PC-3 (cell line): ENCODE measurements around the gene MTRF1. TPM values are rescaled to one million over a fixed set of nuclear protein-coding genes. Genes with fewer than 3 reads are reported as not detected.

ENCODE experiments used
- ATAC-seq: fragments of 200-7000 bp; cut with Tn5 transposase; 2 replicates; pipeline ENCODE4 v1.9.1; 2020; ENCODE audit warnings: mild to moderate bottlenecking, moderate library complexity
- BruUV-seq: library from RNA; stranded (reverse); fragments of 400-500 nt; replicated peaks from 2 replicates; lab custom pipeline; 2021; lab: Mats Ljungman, UMichigan
- CTCF ChIA-PET: fragments of 300-600 bp; sonication (Branson Sonifier 250); formaldehyde crosslinking; loops from one replicate; lab custom pipeline; 2022; ENCODE audit warnings: antibody characterized with exemption; lab: Charles Lee
- POLR2A ChIA-PET: fragments of 300-600 bp; sonication (Branson Sonifier 250); formaldehyde crosslinking; loops from one replicate; lab custom pipeline; 2022; ENCODE audit warnings: antibody characterized with exemption; ENCODE audit not compliant: unreplicated experiment; lab: Charles Lee
- DNase-seq: peaks from one replicate; pipeline ENCODE4 v3.0.0-alpha.2; 2015
- H2AFZ ChIP-seq: fragments of 300-600 bp; sonication (generic); 2 replicates; pipeline ENCODE4 v1.6.0; 2016; ENCODE audit warnings: antibody characterized with exemption, low read length
- H3F3A ChIP-seq: fragments of 300-600 bp; sonication (generic); one replicate; pipeline ENCODE4 v1.6.0; 2017; ENCODE audit warnings: antibody characterized with exemption, low read length, control low read depth, mild to moderate bottlenecking; ENCODE audit not compliant: unreplicated experiment
- H3K27ac ChIP-seq: fragments of 300-600 bp; sonication (generic); 2 replicates; pipeline ENCODE4 v1.5.1; 2016; ENCODE audit warnings: mild to moderate bottlenecking, low read length
- H3K27me3 ChIP-seq: fragments of 300-600 bp; sonication (generic); 2 replicates; pipeline ENCODE4 v1.6.1; 2016; ENCODE audit warnings: low read length, mixed read lengths
- H3K36me3 ChIP-seq: fragments of 300-600 bp; sonication (generic); 2 replicates; pipeline ENCODE4 v1.6.1; 2016; ENCODE audit warnings: low read depth, mixed run types, low read length, mixed read lengths
- H3K4me1 ChIP-seq: fragments of 300-600 bp; sonication (generic); 2 replicates; pipeline ENCODE4 v1.5.1; 2016; ENCODE audit warnings: low read length; ENCODE audit not compliant: insufficient read depth
- H3K4me2 ChIP-seq: fragments of 300-600 bp; sonication (generic); 2 replicates; pipeline ENCODE4 v1.6.0; 2016; ENCODE audit warnings: low read length
- H3K4me3 ChIP-seq: fragments of 300-600 bp; sonication (generic); 2 replicates; pipeline ENCODE4 v1.5.1; 2016; ENCODE audit warnings: mild to moderate bottlenecking, low read length, mixed read lengths
- H3K79me2 ChIP-seq: fragments of 300-600 bp; sonication (generic); 2 replicates; pipeline ENCODE4 v1.6.1; 2017; ENCODE audit warnings: low read length, mixed read lengths
- H3K9ac ChIP-seq: fragments of 300-600 bp; sonication (generic); 2 replicates; pipeline ENCODE4 v1.6.0; 2016; ENCODE audit warnings: mild to moderate bottlenecking, low read length
- H3K9me2 ChIP-seq: fragments of 300-600 bp; sonication (generic); replicated peaks from 2 replicates; pipeline ENCODE4 v1.6.1; 2016; ENCODE audit warnings: mixed run types, low read length, mixed read lengths
- H3K9me3 ChIP-seq: fragments of 300-600 bp; sonication (generic); 2 replicates; pipeline ENCODE4 v1.6.1; 2016; ENCODE audit warnings: low read length, mixed read lengths
- H4K20me1 ChIP-seq: fragments of 300-600 bp; sonication (generic); 2 replicates; pipeline ENCODE4 v1.6.1; 2016; ENCODE audit warnings: low read length, mixed read lengths
- CTCF ChIP-seq: fragments of 300-600 bp; sonication (generic); conservative IDR thresholded peaks from 2 replicates; pipeline ENCODE4 v1.5.1; 2017; ENCODE audit warnings: antibody characterized with exemption, low read depth, mild to moderate bottlenecking, low read length
- EZH2 ChIP-seq: fragments of 300-600 bp; sonication (generic); IDR thresholded peaks from one replicate; pipeline ENCODE4 v1.6.1; 2017; ENCODE audit warnings: antibody characterized with exemption, mild to moderate bottlenecking, low read length; ENCODE audit not compliant: unreplicated experiment
- EZH2phosphoT487 ChIP-seq: fragments of 300-600 bp; sonication (generic); IDR thresholded peaks from 2 replicates; pipeline ENCODE4 v1.6.1; 2018; ENCODE audit warnings: mild to moderate bottlenecking, antibody characterized with exemption, low read length, borderline replicate concordance
- intact Hi-C: fragments of 100-400 bp; cut with micrococcal nuclease; formaldehyde crosslinking; loops from 2 replicates; pipeline ENCODE4 v1.9.0; 2023
- total RNA-seq: library from RNA; depleted of rRNA; stranded (reverse); fragments of >200 nt; gene quantifications from 2 replicates; pipeline ENCODE4 v1.2.3, GENCODE V29; 2014

The MTRF1 gene
- total RNA-seq, 1 experiment from 2014 or later = 4.7 TPM

DNA sequence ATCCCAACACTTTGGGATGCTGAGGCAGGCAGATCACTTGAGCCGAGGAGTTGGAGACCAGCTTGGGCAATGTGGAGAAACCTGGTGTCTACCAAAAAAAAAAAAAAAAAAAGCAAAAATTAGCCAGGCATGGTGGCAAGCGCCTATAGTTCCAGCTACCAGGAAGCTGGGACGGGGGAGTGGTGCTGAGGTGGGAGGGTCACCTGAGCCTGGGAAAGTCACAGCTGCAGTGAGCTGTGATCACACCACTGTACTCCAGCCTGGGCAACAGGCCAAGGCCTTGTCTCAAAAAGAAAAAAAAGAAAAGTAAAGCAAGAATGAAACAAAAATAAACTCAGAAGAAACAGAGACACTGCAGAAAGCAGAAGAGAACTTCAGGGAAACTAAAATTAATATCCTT is 31.6 kb downstream of the MTRF1 start:
- DNase-seq = no peak
- Histone ChIP-seq H3F3A (no peaks in the 10 kb centered on the region), H3K9me3 (no peaks in the 10 kb centered on the region), H3K27me3 (no peaks in the 10 kb centered on the region), H4K20me1 (no peaks in the 10 kb centered on the region), H3K4me3 (no peak overlapping the region), H3K9me2 (no peaks in the 10 kb centered on the region), H3K9ac (no peak overlapping the region), H3K4me1 (no peaks in the 10 kb centered on the region), H3K4me2 (no peak overlapping the region), H3K27ac (no peak overlapping the region), H2AFZ (no peak overlapping the region), H3K79me2 (no peaks in the 10 kb centered on the region), H3K36me3 (no peaks in the 10 kb centered on the region)
- CTCF ChIA-PET = no interaction called here
- POLR2A ChIA-PET = interaction anchor here (0.6 kb wide), 1 partner anchor 9 kb away, joined by 3 read pairs; no protein-coding TSS in a partner anchor
- BruUV-seq = no TSS peak
- intact Hi-C loops = no loop called here
- no peak for ATAC-seq
- TF ChIP-seq CTCF = no peak
- no peak for TF ChIP-seq EZH2phosphoT487
- no peak for TF ChIP-seq EZH2

- H3K4me1 ChIP-seq = no peaks in the 10 kb centered on the region
- TF ChIP-seq EZH2phosphoT487 (no peak), CTCF (no peak), EZH2 (no peak)
- H3K79me2 ChIP-seq = no peaks in the 10 kb centered on the region
- H3K36me3 ChIP-seq = no peaks in the 10 kb centered on the region
- H3K9me2 ChIP-seq = no peaks in the 10 kb centered on the region
- H3K4me3 ChIP-seq = no peak overlapping the region
- ATAC-seq (no peak), DNase-seq (no peak)
- BruUV-seq = no TSS peak
- no peak overlapping the region for H3K9ac ChIP-seq
- no peaks in the 10 kb centered on the region for H4K20me1 ChIP-seq
- CTCF ChIA-PET = no interaction called here
- H3K4me2 ChIP-seq = no peak overlapping the region
- no peaks in the 10 kb centered on the region for H3F3A ChIP-seq
- H3K27ac ChIP-seq = no peak overlapping the region
- intact Hi-C loops = no loop called here
- H2AFZ ChIP-seq = no peak overlapping the region
- POLR2A ChIA-PET = no interaction called here
- no peaks in the 10 kb centered on the region for H3K9me3 ChIP-seq
- no peaks in the 10 kb centered on the region for H3K27me3 ChIP-seq
Observed at GRCh38 chr13:41231025-41231677, 32.2 kb downstream of the MTRF1 start.

DNA sequence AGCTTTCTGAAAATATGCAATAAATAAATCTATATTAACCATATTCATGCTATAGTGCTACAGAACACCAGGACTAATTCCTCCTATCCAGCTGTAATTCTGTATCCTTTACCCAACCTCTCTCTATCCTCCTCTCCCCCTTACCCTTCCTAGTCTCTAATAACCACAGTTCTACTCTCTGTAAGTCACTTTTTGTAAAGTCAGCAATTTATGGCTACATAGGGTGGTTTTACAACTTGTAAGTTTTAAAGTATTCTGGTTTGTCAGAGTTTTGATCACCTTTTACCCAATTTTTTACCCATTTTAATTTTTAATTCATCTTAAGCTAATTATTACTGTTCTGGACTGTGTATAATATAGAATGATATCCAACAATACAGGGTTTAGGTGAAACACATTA is 34.0 kb downstream of the MTRF1 start:
- Histone ChIP-seq H3K79me2 (no peaks in the 10 kb centered on the region), H3K4me1 (peaks cover 5% of the 10 kb centered on the region; the same call in 1 of the 2 replicates), H2AFZ (no peak overlapping the region), H3F3A (no peaks in the 10 kb centered on the region), H3K9me2 (no peaks in the 10 kb centered on the region), H3K4me2 (no peak overlapping the region), H3K27ac (no peak overlapping the region), H3K9me3 (no peaks in the 10 kb centered on the region), H3K4me3 (no peak overlapping the region), H3K36me3 (no peaks in the 10 kb centered on the region), H3K9ac (no peak overlapping the region), H3K27me3 (no peaks in the 10 kb centered on the region), H4K20me1 (no peaks in the 10 kb centered on the region)
- intact Hi-C loops = no loop called here
- no peak for TF ChIP-seq CTCF
- TF ChIP-seq EZH2 = no peak
- no peak for TF ChIP-seq EZH2phosphoT487
- POLR2A ChIA-PET = no interaction called here
- no TSS peak for BruUV-seq
- no peak for DNase-seq
- no peak for ATAC-seq
- CTCF ChIA-PET = no interaction called here
